ENCODE measurements around the gene TRPM3. TPM values are rescaled to one million over a fixed set of nuclear protein-coding genes. Genes with fewer than 3 reads are reported as not detected.

TRPM3 gene
- total RNA-seq, 4 donors from 2014 or later = under 0.01 to 0.26 (median under 0.01) TPM

DNA sequence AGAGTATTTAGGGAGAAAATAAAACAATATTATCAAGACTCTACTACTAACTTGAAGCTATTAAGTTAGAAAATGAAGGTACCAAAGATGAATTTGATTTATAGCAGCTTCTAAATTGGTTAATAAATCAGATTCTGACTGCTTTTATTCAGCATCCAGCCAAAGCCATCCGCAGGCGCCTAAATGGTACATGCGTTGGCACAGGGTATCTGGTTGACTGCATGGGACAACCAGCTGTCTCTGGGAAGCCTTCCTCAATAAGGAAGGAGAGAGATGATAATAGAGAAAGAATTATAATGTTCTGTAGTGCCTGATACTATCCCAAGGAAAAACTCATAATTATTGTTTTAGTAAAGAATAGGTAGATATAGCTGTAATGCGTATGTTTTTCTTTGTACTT is 9.1 kb upstream of the TRPM3 start:
- no peak for DNase-seq
- no peak overlapping the region for H3K27ac ChIP-seq
- H3K9me3 ChIP-seq = no peaks in the 10 kb centered on the region
- no peaks in the 10 kb centered on the region for H3K36me3 ChIP-seq
- H3K4me3 ChIP-seq = no peak overlapping the region
- TF ChIP-seq POLR2A (IDR thresholded peaks at IDR 0.05) = no peak
- TF ChIP-seq, protein P1, sequence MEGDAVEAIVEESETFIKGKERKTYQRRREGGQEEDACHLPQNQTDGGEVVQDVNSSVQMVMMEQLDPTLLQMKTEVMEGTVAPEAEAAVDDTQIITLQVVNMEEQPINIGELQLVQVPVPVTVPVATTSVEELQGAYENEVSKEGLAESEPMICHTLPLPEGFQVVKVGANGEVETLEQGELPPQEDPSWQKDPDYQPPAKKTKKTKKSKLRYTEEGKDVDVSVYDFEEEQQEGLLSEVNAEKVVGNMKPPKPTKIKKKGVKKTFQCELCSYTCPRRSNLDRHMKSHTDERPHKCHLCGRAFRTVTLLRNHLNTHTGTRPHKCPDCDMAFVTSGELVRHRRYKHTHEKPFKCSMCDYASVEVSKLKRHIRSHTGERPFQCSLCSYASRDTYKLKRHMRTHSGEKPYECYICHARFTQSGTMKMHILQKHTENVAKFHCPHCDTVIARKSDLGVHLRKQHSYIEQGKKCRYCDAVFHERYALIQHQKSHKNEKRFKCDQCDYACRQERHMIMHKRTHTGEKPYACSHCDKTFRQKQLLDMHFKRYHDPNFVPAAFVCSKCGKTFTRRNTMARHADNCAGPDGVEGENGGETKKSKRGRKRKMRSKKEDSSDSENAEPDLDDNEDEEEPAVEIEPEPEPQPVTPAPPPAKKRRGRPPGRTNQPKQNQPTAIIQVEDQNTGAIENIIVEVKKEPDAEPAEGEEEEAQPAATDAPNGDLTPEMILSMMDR (IDR thresholded peaks at IDR 0.05) = no peak
- H3K27me3 ChIP-seq = no peaks in the 10 kb centered on the region
- WGBS, 2 donors = 87 to 97% methylated on average over 4 of the region's 4 CpGs
- intact Hi-C loops (cut with DNase I) = no loop called here
- H3K4me1 ChIP-seq = no peaks in the 10 kb centered on the region

DNA sequence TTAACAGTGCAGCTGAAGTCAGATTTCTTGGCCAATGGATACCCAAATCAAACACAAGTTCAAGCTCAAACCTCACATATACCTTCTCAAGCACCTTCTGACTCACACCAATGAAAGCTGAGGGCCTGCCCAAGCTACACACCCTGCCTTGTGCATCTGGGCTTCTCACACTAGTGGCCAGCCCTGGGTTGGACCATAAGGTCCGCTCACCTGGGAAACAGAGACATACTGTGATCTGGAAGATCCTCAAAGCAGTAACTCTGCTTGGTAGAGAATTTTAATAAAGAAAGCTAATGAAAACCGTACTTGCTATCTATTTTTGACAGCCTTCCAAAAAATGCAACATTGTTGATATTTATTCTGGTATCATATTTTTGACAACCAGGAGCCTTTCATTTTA is 7.4 kb upstream of the TRPM3 start:
- TF ChIP-seq, protein P1 (IDR thresholded peaks at IDR 0.05) = no peak
- no peak for TF ChIP-seq POLR2A (IDR thresholded peaks at IDR 0.05)
- DNase-seq = no peak

DNA sequence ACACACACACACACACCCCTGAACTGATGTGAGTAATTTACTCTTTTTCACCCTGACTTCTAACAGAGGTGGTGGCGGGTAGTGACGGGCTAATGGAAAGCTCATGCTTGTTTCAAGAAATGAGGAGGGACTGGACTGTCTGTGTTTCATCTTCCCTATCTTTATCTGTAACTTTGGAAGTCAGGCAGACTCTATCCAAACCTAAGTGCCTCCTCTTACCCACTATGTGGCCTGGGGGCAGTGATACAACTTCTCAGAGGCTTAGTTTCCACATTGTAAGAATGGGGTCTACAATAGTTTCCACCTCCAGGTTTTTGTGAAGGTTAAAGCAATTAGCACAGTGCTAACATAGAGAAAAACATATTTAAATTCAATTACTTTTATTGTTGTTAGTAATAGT is 5.9 kb upstream of the TRPM3 start:
- Histone ChIP-seq H3K4me3 (no peak overlapping the region), H3K27ac (no peak overlapping the region), H3K27me3 (peaks cover 0 to 3% (median 0%) of the 10 kb centered on the region in 4 donors), H3K4me1 (no peaks in the 10 kb centered on the region), H3K9me3 (no peaks in the 10 kb centered on the region), H3K36me3 (no peaks in the 10 kb centered on the region)
- intact Hi-C loops (cut with DNase I) = no loop called here
- TF ChIP-seq, protein P1 (IDR thresholded peaks at IDR 0.05) = no peak
- no peak for TF ChIP-seq POLR2A (IDR thresholded peaks at IDR 0.05)
- no peak for DNase-seq
- WGBS, 2 donors = 83 to 90% methylated on average over 2 of the region's 2 CpGs

More for the DNA sequence above, 7.4 kb upstream of the TRPM3 start:
- intact Hi-C loops (cut with DNase I) = no loop called here
- H3K9me3 ChIP-seq = no peaks in the 10 kb centered on the region
- H3K4me1 ChIP-seq = no peaks in the 10 kb centered on the region
- H3K4me3 ChIP-seq = no peak overlapping the region
- H3K27me3 ChIP-seq = no peaks in the 10 kb centered on the region
- no peak overlapping the region for H3K27ac ChIP-seq
- H3K36me3 ChIP-seq = no peaks in the 10 kb centered on the region
- WGBS, 2 donors = 67 to 79% methylated on average over 2 of the region's 2 CpGs

DNA sequence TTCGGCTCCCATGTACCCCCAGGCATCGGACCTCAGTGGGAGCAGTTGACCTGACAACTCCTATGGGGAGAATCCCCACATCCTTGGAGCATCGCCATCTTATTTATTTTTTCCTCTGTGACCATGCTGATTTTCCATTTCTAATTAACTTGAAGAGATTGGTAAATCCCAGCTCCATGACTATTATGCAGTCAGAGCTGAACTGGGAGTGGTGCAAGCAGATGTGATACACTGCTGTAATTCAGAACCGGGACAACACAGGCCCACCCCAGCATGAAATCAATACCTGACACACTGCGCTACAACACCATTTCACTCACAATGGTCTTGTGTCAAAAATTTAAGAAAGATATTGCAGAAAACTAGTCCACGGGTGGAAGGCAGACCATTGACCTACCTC is 1.0 kb upstream of the TRPM3 start:
- TF ChIP-seq, protein P1 (IDR thresholded peaks at IDR 0.05) = no peak
- no peak for TF ChIP-seq POLR2A (IDR thresholded peaks at IDR 0.05)
- peaks cover 0 to 21% (median 0%) of the 10 kb centered on the region in 4 donors for H3K27me3 ChIP-seq
- peaks cover 0 to 4% (median 0%) of the 10 kb centered on the region in 3 donors for H3K4me1 ChIP-seq
- intact Hi-C loops (cut with DNase I) = no loop called here
- H3K4me3 ChIP-seq = no peak overlapping the region
- H3K9me3 ChIP-seq = no peaks in the 10 kb centered on the region
- H3K36me3 ChIP-seq = no peaks in the 10 kb centered on the region
- no peak overlapping the region for H3K27ac ChIP-seq
- 62 to 65% methylated on average over 6 of the region's 6 CpGs for WGBS, 2 donors
- no peak for DNase-seq

DNA sequence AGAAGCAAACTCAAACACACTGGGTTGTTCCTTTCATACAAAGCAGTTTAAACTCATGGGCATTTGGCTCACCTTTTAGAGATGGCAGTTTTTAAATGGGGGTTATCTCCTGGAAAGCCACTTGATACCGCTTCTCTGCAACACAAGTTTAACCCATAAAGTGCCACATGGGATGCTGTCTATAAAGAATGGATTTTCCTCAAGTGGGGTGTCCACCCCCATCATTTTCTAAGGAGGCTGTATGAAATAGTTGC is 528 bp upstream of the TRPM3 start:
- intact Hi-C loops (cut with DNase I) = no loop called here
- DNase-seq = no peak
- H3K9me3 ChIP-seq = no peaks in the 10 kb centered on the region
- peaks cover 0 to 21% (median 0%) of the 10 kb centered on the region in 4 donors for H3K27me3 ChIP-seq
- 17 to 22% methylated on average over 1 of the region's 1 CpG for WGBS, 2 donors
- H3K4me3 ChIP-seq = no peak overlapping the region
- peaks cover 0 to 4% (median 0%) of the 10 kb centered on the region in 3 donors for H3K4me1 ChIP-seq
- no peak overlapping the region for H3K27ac ChIP-seq
- no peaks in the 10 kb centered on the region for H3K36me3 ChIP-seq
- TF ChIP-seq, protein P1 (IDR thresholded peaks at IDR 0.05) = no peak
- TF ChIP-seq POLR2A (IDR thresholded peaks at IDR 0.05) = no peak

Data from esophagus squamous epithelium (tissue), 5 donors.